T-helper 2 cell treated with Interferon-gamma antibody and Interleukin-4, amounts not matched to agents 5 μg/mL and 100 μg/mL, for 36 hours (primary cell): Measurements from ENCODE around the gene SIRPG.

Source experiments
- DNase-seq: peaks from one replicate; pipeline ENCODE4 v3.0.0; 2021; ENCODE audit warnings: low spot score
- H3K27ac Mint-ChIP-seq: one replicate; pipeline ENCODE4 v1.8.0; 2021; ENCODE audit warnings: mild to moderate bottlenecking, mixed read lengths
- H3K27me3 Mint-ChIP-seq: one replicate; pipeline ENCODE4 v1.8.0; 2021; ENCODE audit warnings: low read depth, mixed read lengths
- H3K36me3 Mint-ChIP-seq: one replicate; pipeline ENCODE4 v1.8.0; 2021; ENCODE audit warnings: low read depth, mixed read lengths
- H3K4me1 Mint-ChIP-seq: one replicate; pipeline ENCODE4 v1.8.0; 2021; ENCODE audit warnings: low read depth, mixed read lengths
- H3K4me3 Mint-ChIP-seq: one replicate; pipeline ENCODE4 v1.8.0; 2022; ENCODE audit warnings: mild to moderate bottlenecking, moderate library complexity, mixed read lengths
- H3K9me3 Mint-ChIP-seq: one replicate; pipeline ENCODE4 v1.8.0; 2021; ENCODE audit warnings: mixed read lengths

Gene SIRPG

GRCh38 chr20:1579488-1579887 is 78.1 kb downstream of the SIRPG start:
- H3K27me3 Mint-ChIP-seq: no peaks in the 10 kb centered on the region
- H3K36me3 Mint-ChIP-seq: no peaks in the 10 kb centered on the region
- H3K4me1 Mint-ChIP-seq: no peaks in the 10 kb centered on the region
- no peak for DNase-seq
- no peak overlapping the region for H3K27ac Mint-ChIP-seq
- H3K9me3 Mint-ChIP-seq: no peaks in the 10 kb centered on the region
- no peak overlapping the region for H3K4me3 Mint-ChIP-seq
